HUES48 (cell line): ENCODE data around the gene LAMB1.

ENCODE experiments used
- H3K27ac ChIP-seq: one replicate; pipeline ENCODE4 v1.7.0; 2013; ENCODE audit warnings: low read depth, low read length, inconsistent platforms
- H3K27me3 ChIP-seq: 2 replicates; pipeline ENCODE4 v1.6.1; 2013; ENCODE audit warnings: mild to moderate bottlenecking, low read length; ENCODE audit not compliant: control insufficient read depth, insufficient read depth
- H3K36me3 ChIP-seq: 2 replicates; pipeline ENCODE4 v1.6.1; 2013; ENCODE audit warnings: low read length; ENCODE audit not compliant: control insufficient read depth, insufficient read depth
- H3K4me1 ChIP-seq: 2 replicates; pipeline ENCODE4 v1.6.1; 2013; ENCODE audit warnings: mild to moderate bottlenecking, low read length; ENCODE audit not compliant: control insufficient read depth, insufficient read depth
- H3K4me3 ChIP-seq: 2 replicates; pipeline ENCODE4 v1.5.1; 2013; ENCODE audit warnings: mild to moderate bottlenecking, low read depth, low read length
- H3K9ac ChIP-seq: 2 replicates; pipeline ENCODE4 v1.6.1; 2013; ENCODE audit warnings: mild to moderate bottlenecking, low read depth, low read length, moderate library complexity
- H3K9me3 ChIP-seq: 2 replicates; pipeline ENCODE4 v1.6.1; 2013; ENCODE audit warnings: low read length; ENCODE audit not compliant: control insufficient read depth, insufficient read depth

The LAMB1 gene

DNA sequence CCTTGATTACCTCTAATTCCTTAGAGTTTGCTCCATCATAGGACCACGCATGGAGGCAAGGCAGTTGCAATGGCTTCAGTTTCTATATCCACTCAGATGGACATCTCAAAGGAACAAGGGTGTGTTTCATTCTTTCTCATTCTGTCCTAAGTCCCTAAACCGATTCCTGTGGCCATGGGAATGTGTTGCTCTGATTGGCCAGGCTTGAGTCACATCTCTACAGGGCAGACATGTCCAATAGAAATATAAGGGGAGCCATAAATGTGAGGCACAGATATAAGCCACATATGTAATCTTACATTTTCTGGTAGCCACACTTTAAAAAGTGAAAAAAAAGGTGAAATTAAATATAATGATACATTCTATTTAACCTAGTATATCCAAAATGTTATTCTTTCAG, 128.8 kb downstream of the LAMB1 start:
- H3K9me3 ChIP-seq = no peaks in the 10 kb centered on the region
- H3K4me1 ChIP-seq = no peaks in the 10 kb centered on the region
- no peak overlapping the region for H3K9ac ChIP-seq
- no peaks in the 10 kb centered on the region for H3K36me3 ChIP-seq
- no peak overlapping the region for H3K4me3 ChIP-seq
- H3K27me3 ChIP-seq = no peaks in the 10 kb centered on the region
- H3K27ac ChIP-seq = no peak overlapping the region
